Gastroesophageal sphincter (tissue), 4 donors: Measurements from ENCODE around the gene P2RY14. TPM values are rescaled to one million over a fixed set of nuclear protein-coding genes. Genes with fewer than 3 reads are reported as not detected.
A peak's percentile ranks its signal among the peaks of the same experiment; 100 is the strongest.

Experiments used
- ATAC-seq: fragments of 150-250 bp; one replicate; pipeline ENCODE4 v1.9.1; 2016; ENCODE audit warnings: mild to moderate bottlenecking, moderate library complexity
- H3K27ac ChIP-seq, 4 donors: fragments of 200-600 bp; sonication (generic) in 3 of 4; 1 replicate in 3 of 4; 2 replicates in 1 of 4; pipeline ENCODE4 v1.5.1; 2016 to 2019
- H3K27me3 ChIP-seq: fragments of 200-600 bp; sonication (generic); one replicate; pipeline ENCODE4 v1.5.1; 2019
- H3K36me3 ChIP-seq, 2 donors: fragments of 200-600 bp; sonication (generic); one replicate each; pipeline ENCODE4 v1.5.1; 2019; ENCODE audit warnings: control low read depth in 1 of 2
- H3K4me1 ChIP-seq, 3 donors: fragments of 200-600 bp; sonication (generic); 1 replicate in 2 of 3; 2 replicates in 1 of 3; pipeline ENCODE4 v1.5.1; 2016 to 2019; ENCODE audit warnings: control low read depth in 2 of 3
- H3K4me3 ChIP-seq, 2 donors: fragments of 200-600 bp; sonication (generic); one replicate each; pipeline ENCODE4 v1.5.1; 2019; ENCODE audit warnings: mild to moderate bottlenecking in 1 of 2, moderate library complexity in 1 of 2
- H3K9me3 ChIP-seq, 3 donors: fragments of 200-600 bp; sonication (generic); one replicate each; pipeline ENCODE4 v1.5.1; 2017 to 2019; ENCODE audit warnings: control low read depth in 2 of 3
- CTCF ChIP-seq, 4 experiments: fragments of 200-600 bp in 2 of 4; fragments of 450-650 bp in 2 of 4; sonication (generic) in 1 of 4; IDR thresholded peaks; one replicate each; pipeline ENCODE4 v1.5.1; 2017 to 2019; ENCODE audit warnings: antibody characterized with exemption in 4 of 4, mild to moderate bottlenecking in 2 of 4, moderate library complexity in 2 of 4
- EP300 ChIP-seq: sonication (generic); formaldehyde crosslinking; IDR thresholded peaks from one replicate; pipeline ENCODE4 v1.6.1; 2017; ENCODE audit warnings: antibody characterized with exemption, mild to moderate bottlenecking
- POLR2A ChIP-seq, 2 donors: fragments of 450-650 bp; IDR thresholded peaks; one replicate each; pipeline ENCODE4 v1.6.1; 2017; ENCODE audit warnings: antibody characterized with exemption in 2 of 2, mild to moderate bottlenecking in 2 of 2, moderate library complexity in 1 of 2
- POLR2AphosphoS5 ChIP-seq: sonication (generic); formaldehyde crosslinking; IDR thresholded peaks from one replicate; pipeline ENCODE4 v1.6.1; 2017; ENCODE audit warnings: antibody characterized with exemption
- WGBS, 2 donors: methylation state at CpG; one replicate each; pipeline ENCODE4 v1.1.5; 2018; ENCODE audit warnings: low coverage in 1 of 2; 5-methylcytosine and 5-hydroxymethylcytosine counted together
- total RNA-seq, 4 donors: library from RNA; depleted of rRNA; stranded (reverse); fragments of >200 nt; gene quantifications; one replicate each; pipeline ENCODE4 v1.1.0, GENCODE V29; 2016

P2RY14 gene
- total RNA-seq, 4 donors from 2014 or later = 1.8 to 90.5 (median 16.2) TPM

GRCh38 chr3:151216641-151217607 lies 61.4 kb downstream of the P2RY14 start:
- TF ChIP-seq CTCF (IDR thresholded peaks at IDR 0.05) = no peak
- no peak for TF ChIP-seq POLR2AphosphoS5
- no peak for TF ChIP-seq EP300
- no peak for TF ChIP-seq POLR2A (IDR thresholded peaks at IDR 0.05)
- no peak overlapping the region for H3K27ac ChIP-seq
- H3K27me3 ChIP-seq = no peaks in the 10 kb centered on the region
- 61 to 77% methylated on average over 3 of the region's 3 CpGs for WGBS, 2 donors
- H3K4me3 ChIP-seq = no peak overlapping the region
- H3K36me3 ChIP-seq = no peaks in the 10 kb centered on the region
- H3K4me1 ChIP-seq = peaks cover 0 to 20% (median 0%) of the 10 kb centered on the region in 3 donors
- H3K9me3 ChIP-seq = no peaks in the 10 kb centered on the region
- ATAC-seq = no peak

- Histone ChIP-seq H3K4me3 (no peak overlapping the region), H3K9me3 (no peaks in the 10 kb centered on the region), H3K27ac (peak overlapping the region in 1 of 4 donors; percentile 6), H3K36me3 (no peaks in the 10 kb centered on the region), H3K27me3 (no peaks in the 10 kb centered on the region), H3K4me1 (peaks cover 0 to 20% (median 0%) of the 10 kb centered on the region in 3 donors)
- ATAC-seq = no peak
- WGBS, 2 donors = 64 to 88% methylated on average over 1 of the region's 1 CpG
- TF ChIP-seq EP300 (no peak), POLR2AphosphoS5 (no peak), POLR2A (IDR thresholded peaks at IDR 0.05) (no peak), CTCF (IDR thresholded peaks at IDR 0.05) (no peak)
These were observed 63.9 kb downstream of the P2RY14 start for GRCh38 chr3:151214459-151214858.

GRCh38 chr3:151213881-151214280 lies 64.5 kb downstream of the P2RY14 start:
- no peak for TF ChIP-seq CTCF (IDR thresholded peaks at IDR 0.05)
- ATAC-seq = no peak
- H3K9me3 ChIP-seq = no peaks in the 10 kb centered on the region
- H3K4me1 ChIP-seq = peaks cover 0 to 20% (median 0%) of the 10 kb centered on the region in 3 donors
- no peaks in the 10 kb centered on the region for H3K36me3 ChIP-seq
- H3K27ac ChIP-seq = peak overlapping the region in 1 of 4 donors; percentile 6
- no peaks in the 10 kb centered on the region for H3K27me3 ChIP-seq
- WGBS, 2 donors = 91% methylated on average over 5 of the region's 5 CpGs; no CpG with 5 or more reads in 1 of the 2 donors
- H3K4me3 ChIP-seq = no peak overlapping the region

- 62 to 73% methylated on average over 3 to 4 of the region's 4 CpGs for WGBS, 2 donors
- Histone ChIP-seq H3K9me3 (no peaks in the 10 kb centered on the region), H3K36me3 (no peaks in the 10 kb centered on the region), H3K27me3 (no peaks in the 10 kb centered on the region), H3K4me3 (no peak overlapping the region), H3K4me1 (peaks cover 0 to 20% (median 0%) of the 10 kb centered on the region in 3 donors), H3K27ac (no peak overlapping the region)
- no peak for TF ChIP-seq POLR2A (IDR thresholded peaks at IDR 0.05)
- no peak for TF ChIP-seq POLR2AphosphoS5
- TF ChIP-seq CTCF (IDR thresholded peaks at IDR 0.05) = no peak
- TF ChIP-seq EP300 = no peak
- ATAC-seq = no peak
These were observed 65.2 kb downstream of the P2RY14 start for GRCh38 chr3:151213151-151213550.
